ENCODE results near the gene FGF18.
"Not testable (repeated sequence)": the region's sequence is repeated elsewhere in the genome, so short reads cannot be mapped to it uniquely, and the experiment has no call there.

FGF18 gene

DNA sequence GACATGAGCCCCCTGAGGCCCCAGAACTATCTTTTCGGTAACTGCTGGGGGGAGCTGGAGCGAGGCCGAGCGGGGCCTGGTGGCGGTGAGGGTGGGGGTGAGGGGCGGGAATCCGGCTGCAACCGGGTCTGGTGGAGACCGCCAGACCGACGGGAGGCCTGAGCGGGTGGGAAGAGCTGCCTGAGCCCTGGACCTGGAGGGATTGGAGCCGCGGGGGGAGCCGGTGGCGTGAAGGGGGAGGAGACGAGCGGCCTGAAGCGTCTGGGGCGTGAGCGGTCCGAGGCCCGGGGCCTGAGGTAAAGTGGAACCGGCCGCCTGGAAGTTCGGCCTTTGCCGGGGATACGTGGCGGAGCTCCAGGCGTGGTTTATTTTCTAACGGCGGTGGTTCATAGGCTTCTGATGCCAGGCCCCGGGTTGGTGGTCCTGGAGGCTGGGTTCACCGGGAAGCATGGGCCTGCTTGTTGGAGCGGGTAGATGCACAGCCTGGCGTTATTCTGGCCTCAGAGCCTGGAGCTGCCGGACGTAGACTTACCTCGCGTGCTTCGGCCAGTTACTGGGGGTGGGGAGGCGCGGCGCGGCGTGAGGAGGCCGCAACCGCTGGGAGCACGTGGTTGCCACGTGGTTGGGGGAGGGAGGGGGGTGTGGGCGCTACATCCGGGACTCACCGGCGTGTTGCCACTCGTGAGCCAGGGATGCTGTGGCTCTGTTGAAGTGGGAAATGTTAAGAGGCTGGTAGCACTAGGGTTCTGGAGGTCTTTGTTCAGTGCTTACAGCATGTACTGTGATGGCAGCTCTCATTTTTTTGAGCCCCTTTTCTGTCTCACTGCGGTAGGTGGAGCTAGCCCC, 31.3 kb upstream of the FGF18 start:
- H3K4me1 ChIP-seq (ENCODE audit: control insufficient read depth in 1 of 2, insufficient read depth in 2 of 2, low read length in 2 of 2): peaks cover 8 to 23% of the 10 kb centered on the region in 2 donors

DNA sequence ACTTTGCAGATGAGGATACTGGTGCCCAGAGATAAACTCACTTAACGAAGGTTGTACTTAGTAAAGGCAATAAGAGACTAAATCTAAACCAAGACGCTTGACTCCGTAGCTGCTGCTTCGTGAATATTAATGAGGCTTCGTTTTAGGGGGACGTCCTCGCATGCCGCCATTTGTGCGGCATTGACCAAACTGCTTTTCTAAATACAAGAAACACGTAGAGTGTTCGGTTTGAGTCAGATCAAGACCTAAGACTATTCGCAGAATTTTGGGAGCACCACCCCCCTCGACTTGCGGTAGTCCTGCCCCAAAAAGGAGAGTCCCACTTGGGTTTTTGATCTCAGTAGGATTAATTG, 30.7 kb upstream of the FGF18 start:
- Histone ChIP-seq H3K9me3 (ENCODE audit: control insufficient read depth in 1 of 2, low read length in 2 of 2) (no peaks in the 10 kb centered on the region), H3K27me3 (ENCODE audit: low read depth, low read length) (no peaks in the 10 kb centered on the region), H3K36me3 (ENCODE audit: control insufficient read depth in 1 of 2, insufficient read depth in 2 of 2, low read length in 2 of 2) (peaks cover 11 to 29% of the 10 kb centered on the region in 2 donors), H3K27ac (ENCODE audit: low read length) (no peak overlapping the region), H3K4me3 (ENCODE audit: low read depth in 1 of 2, low read length in 2 of 2) (peak overlapping the region; percentile 92), H3K4me1 (ENCODE audit: control insufficient read depth in 1 of 2, insufficient read depth in 2 of 2, low read length in 2 of 2) (peaks cover 8 to 23% of the 10 kb centered on the region in 2 donors)

More for the DNA sequence above, 31.3 kb upstream of the FGF18 start:
- Histone ChIP-seq H3K27ac (ENCODE audit: low read length) (peak overlapping the region; percentile 82), H3K9me3 (ENCODE audit: control insufficient read depth in 1 of 2, low read length in 2 of 2) (no peaks in the 10 kb centered on the region), H3K36me3 (ENCODE audit: control insufficient read depth in 1 of 2, insufficient read depth in 2 of 2, low read length in 2 of 2) (peaks cover 6 to 23% of the 10 kb centered on the region in 2 donors), H3K4me3 (ENCODE audit: low read depth in 1 of 2, low read length in 2 of 2) (peak overlapping the region; percentile 92), H3K27me3 (ENCODE audit: low read depth, low read length) (no peaks in the 10 kb centered on the region)

GRCh38 chr5:171390883-171391677, 28.4 kb upstream of the FGF18 start:
- no peaks in the 10 kb centered on the region for H3K27me3 ChIP-seq (ENCODE audit: low read depth, low read length)
- no peaks in the 10 kb centered on the region for H3K9me3 ChIP-seq (ENCODE audit: control insufficient read depth in 1 of 2, low read length in 2 of 2)
- peaks cover 8 to 23% of the 10 kb centered on the region in 2 donors for H3K4me1 ChIP-seq (ENCODE audit: control insufficient read depth in 1 of 2, insufficient read depth in 2 of 2, low read length in 2 of 2)
- H3K36me3 ChIP-seq (ENCODE audit: control insufficient read depth in 1 of 2, insufficient read depth in 2 of 2, low read length in 2 of 2): peaks cover 20 to 49% of the 10 kb centered on the region in 2 donors
- H3K27ac ChIP-seq (ENCODE audit: low read length): no peak overlapping the region
- peak overlapping the region in 1 of 2 donors; percentile 92 for H3K4me3 ChIP-seq (ENCODE audit: low read depth in 1 of 2, low read length in 2 of 2)

DNA sequence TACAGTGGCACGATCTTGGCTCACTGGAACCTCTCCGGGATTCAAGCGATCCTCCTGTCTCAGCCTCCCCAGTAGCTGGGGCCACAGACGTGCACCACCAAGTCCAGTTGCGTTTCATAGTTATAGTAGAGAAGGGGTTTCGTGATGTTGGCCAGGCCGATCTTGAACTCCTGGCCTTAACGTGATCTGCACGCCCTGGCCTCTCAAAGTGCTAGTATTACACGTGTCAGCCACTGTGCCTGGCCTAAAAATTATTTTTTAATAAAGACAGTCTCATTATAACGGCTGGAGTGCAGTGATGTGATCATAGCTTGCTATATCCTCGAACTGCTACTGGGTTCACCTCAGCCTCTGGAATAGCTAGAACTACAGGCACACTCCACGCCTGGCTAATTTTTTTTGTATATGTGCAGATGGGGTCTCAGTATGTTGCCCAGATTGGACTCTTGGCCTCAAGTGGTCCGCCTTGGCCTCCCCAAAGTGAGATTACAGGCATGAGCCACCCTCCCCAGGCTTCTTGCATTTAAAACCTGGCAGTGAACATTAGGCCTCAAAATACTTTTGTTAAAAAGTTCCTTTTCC, 27.4 kb upstream of the FGF18 start:
- Histone ChIP-seq H3K27ac (ENCODE audit: low read length) (no peak overlapping the region), H3K4me1 (ENCODE audit: control insufficient read depth in 1 of 2, insufficient read depth in 2 of 2, low read length in 2 of 2) (peaks cover 8 to 23% of the 10 kb centered on the region in 2 donors), H3K36me3 (ENCODE audit: control insufficient read depth in 1 of 2, insufficient read depth in 2 of 2, low read length in 2 of 2) (peaks cover 29 to 59% of the 10 kb centered on the region in 2 donors), H3K4me3 (ENCODE audit: low read depth in 1 of 2, low read length in 2 of 2) (no peak overlapping the region), H3K9me3 (ENCODE audit: control insufficient read depth in 1 of 2, low read length in 2 of 2) (no peaks in the 10 kb centered on the region), H3K27me3 (ENCODE audit: low read depth, low read length) (no peaks in the 10 kb centered on the region)

GRCh38 chr5:171392585-171393159, 26.8 kb upstream of the FGF18 start:
- peaks cover 8 to 23% of the 10 kb centered on the region in 2 donors for H3K4me1 ChIP-seq (ENCODE audit: control insufficient read depth in 1 of 2, insufficient read depth in 2 of 2, low read length in 2 of 2)
- no peaks in the 10 kb centered on the region for H3K9me3 ChIP-seq (ENCODE audit: control insufficient read depth in 1 of 2, low read length in 2 of 2)
- no peak overlapping the region for H3K4me3 ChIP-seq (ENCODE audit: low read depth in 1 of 2, low read length in 2 of 2)
- peaks cover 34 to 63% of the 10 kb centered on the region in 2 donors for H3K36me3 ChIP-seq (ENCODE audit: control insufficient read depth in 1 of 2, insufficient read depth in 2 of 2, low read length in 2 of 2)
- H3K27me3 ChIP-seq (ENCODE audit: low read depth, low read length): no peaks in the 10 kb centered on the region
- H3K27ac ChIP-seq (ENCODE audit: low read length): no peak overlapping the region

DNA sequence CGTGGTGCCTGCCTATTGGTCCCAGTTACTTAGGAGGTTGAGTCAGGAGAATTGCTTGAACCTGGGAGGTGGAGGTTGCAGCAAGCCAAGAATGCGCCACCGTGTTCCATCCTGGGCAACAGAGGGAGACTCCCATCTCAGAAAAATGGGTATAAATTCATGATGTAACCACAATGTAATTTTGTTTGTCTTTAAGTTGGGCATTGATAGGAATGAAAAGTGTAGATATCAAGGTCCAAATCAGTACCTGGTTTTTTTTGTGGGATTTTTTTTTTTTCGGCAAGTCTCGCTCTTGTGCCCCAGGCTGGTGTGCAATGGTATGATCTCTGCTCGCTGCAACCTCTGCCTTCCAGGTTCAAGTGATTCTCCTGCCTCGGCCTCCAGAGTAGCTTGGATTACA, 24.4 kb upstream of the FGF18 start:
- peaks cover 7 to 23% of the 10 kb centered on the region in 2 donors for H3K4me1 ChIP-seq (ENCODE audit: control insufficient read depth in 1 of 2, insufficient read depth in 2 of 2, low read length in 2 of 2)
- no peak overlapping the region for H3K27ac ChIP-seq (ENCODE audit: low read length)
- no peaks in the 10 kb centered on the region for H3K27me3 ChIP-seq (ENCODE audit: low read depth, low read length)
- peaks cover 41 to 57% of the 10 kb centered on the region in 2 donors for H3K36me3 ChIP-seq (ENCODE audit: control insufficient read depth in 1 of 2, insufficient read depth in 2 of 2, low read length in 2 of 2)
- no peaks in the 10 kb centered on the region for H3K9me3 ChIP-seq (ENCODE audit: control insufficient read depth in 1 of 2, low read length in 2 of 2)
- no peak overlapping the region for H3K4me3 ChIP-seq (ENCODE audit: low read depth in 1 of 2, low read length in 2 of 2)

DNA sequence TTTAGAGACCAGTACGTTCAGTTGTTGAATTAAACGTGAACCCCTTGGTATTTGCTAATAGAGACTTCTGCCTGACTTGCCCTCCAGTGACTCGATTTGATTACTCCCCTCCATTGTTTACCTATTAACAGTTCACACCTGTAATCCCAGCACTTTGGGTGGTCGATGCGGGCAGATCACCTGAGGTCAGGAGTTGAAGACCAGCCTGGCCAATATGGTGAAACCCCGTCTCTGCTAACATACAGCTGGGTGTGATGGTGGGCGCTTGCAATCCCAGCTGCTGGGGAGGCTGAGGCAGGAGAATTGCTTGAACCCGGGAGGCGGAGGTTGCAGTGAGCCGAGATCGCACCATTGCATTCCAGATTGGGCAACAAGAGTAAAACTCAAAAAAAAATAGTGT, 22.9 kb upstream of the FGF18 start:
- H3K9me3 ChIP-seq (ENCODE audit: control insufficient read depth in 1 of 2, low read length in 2 of 2); H3K27me3 ChIP-seq (ENCODE audit: low read depth, low read length); H3K27ac ChIP-seq (ENCODE audit: low read length); H3K4me1 ChIP-seq (ENCODE audit: control insufficient read depth in 1 of 2, insufficient read depth in 2 of 2, low read length in 2 of 2); H3K4me3 ChIP-seq (ENCODE audit: low read depth in 1 of 2, low read length in 2 of 2): not testable (repeated sequence)
- H3K36me3 ChIP-seq (ENCODE audit: control insufficient read depth in 1 of 2, insufficient read depth in 2 of 2, low read length in 2 of 2): peaks cover 46 to 70% of the 10 kb centered on the region in 2 donors

- H3K4me1 ChIP-seq (ENCODE audit: control insufficient read depth in 1 of 2, insufficient read depth in 2 of 2, low read length in 2 of 2): peaks cover 0 to 9% of the 10 kb centered on the region in 2 donors
Measured at GRCh38 chr5:171397190-171397589, 22.3 kb upstream of the FGF18 start.

DNA sequence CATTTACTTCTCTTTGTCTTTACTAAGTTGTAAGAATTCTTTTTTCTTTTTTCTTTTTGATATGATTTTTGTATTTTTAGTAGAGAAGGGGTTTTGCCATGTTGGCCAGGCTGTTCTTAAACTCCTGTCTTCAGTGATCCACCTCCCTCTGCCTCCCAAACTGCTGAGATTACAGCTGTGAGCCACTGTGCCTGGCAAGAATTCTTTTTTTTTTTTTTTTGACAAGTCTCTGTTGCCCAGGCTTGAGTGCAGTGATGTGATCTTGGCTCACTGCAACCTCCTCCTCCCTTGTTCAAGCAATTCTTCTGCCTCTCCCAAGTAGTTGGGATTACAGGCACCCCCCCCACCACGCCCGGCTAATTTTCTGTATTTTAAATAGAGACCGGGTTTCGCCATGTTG, 21.8 kb upstream of the FGF18 start:
- Histone ChIP-seq H3K36me3 (ENCODE audit: control insufficient read depth in 1 of 2, insufficient read depth in 2 of 2, low read length in 2 of 2) (peaks cover 49 to 64% of the 10 kb centered on the region in 2 donors), H3K4me3 (ENCODE audit: low read depth in 1 of 2, low read length in 2 of 2) (no peak overlapping the region), H3K27me3 (ENCODE audit: low read depth, low read length) (no peaks in the 10 kb centered on the region), H3K4me1 (ENCODE audit: control insufficient read depth in 1 of 2, insufficient read depth in 2 of 2, low read length in 2 of 2) (peaks cover 0 to 9% of the 10 kb centered on the region in 2 donors), H3K9me3 (ENCODE audit: control insufficient read depth in 1 of 2, low read length in 2 of 2) (no peaks in the 10 kb centered on the region), H3K27ac (ENCODE audit: low read length) (no peak overlapping the region)

More at GRCh38 chr5:171397190-171397589, 22.3 kb upstream of the FGF18 start:
- Histone ChIP-seq H3K36me3 (ENCODE audit: control insufficient read depth in 1 of 2, insufficient read depth in 2 of 2, low read length in 2 of 2) (peaks cover 49 to 67% of the 10 kb centered on the region in 2 donors), H3K27ac (ENCODE audit: low read length) (no peak overlapping the region), H3K9me3 (ENCODE audit: control insufficient read depth in 1 of 2, low read length in 2 of 2) (no peaks in the 10 kb centered on the region), H3K4me3 (ENCODE audit: low read depth in 1 of 2, low read length in 2 of 2) (no peak overlapping the region), H3K27me3 (ENCODE audit: low read depth, low read length) (no peaks in the 10 kb centered on the region)

- H3K36me3 ChIP-seq (ENCODE audit: control insufficient read depth in 1 of 2, insufficient read depth in 2 of 2, low read length in 2 of 2): peaks cover 39 to 53% of the 10 kb centered on the region in 2 donors
- not testable (repeated sequence) for H3K27me3 ChIP-seq (ENCODE audit: low read depth, low read length); H3K27ac ChIP-seq (ENCODE audit: low read length); H3K4me1 ChIP-seq (ENCODE audit: control insufficient read depth in 1 of 2, insufficient read depth in 2 of 2, low read length in 2 of 2); H3K4me3 ChIP-seq (ENCODE audit: low read depth in 1 of 2, low read length in 2 of 2); H3K9me3 ChIP-seq (ENCODE audit: control insufficient read depth in 1 of 2, low read length in 2 of 2)
Measured at GRCh38 chr5:171398660-171399059, 20.8 kb upstream of the FGF18 start.

GRCh38 chr5:171400169-171400568, 19.3 kb upstream of the FGF18 start:
- Histone ChIP-seq H3K27me3 (ENCODE audit: low read depth, low read length) (no peaks in the 10 kb centered on the region), H3K36me3 (ENCODE audit: control insufficient read depth in 1 of 2, insufficient read depth in 2 of 2, low read length in 2 of 2) (peaks cover 31 to 41% of the 10 kb centered on the region in 2 donors), H3K4me1 (ENCODE audit: control insufficient read depth in 1 of 2, insufficient read depth in 2 of 2, low read length in 2 of 2) (peaks cover 0 to 9% of the 10 kb centered on the region in 2 donors), H3K4me3 (ENCODE audit: low read depth in 1 of 2, low read length in 2 of 2) (no peak overlapping the region), H3K9me3 (ENCODE audit: control insufficient read depth in 1 of 2, low read length in 2 of 2) (no peaks in the 10 kb centered on the region), H3K27ac (ENCODE audit: low read length) (no peak overlapping the region)
